Lower leg skin (tissue), 4 donors: Measurements from ENCODE around the gene GBE1. TPM values are rescaled to one million over a fixed set of nuclear protein-coding genes. Genes with fewer than 3 reads are reported as not detected.

ENCODE experiments used
- DNase-seq, 2 donors: peaks; one replicate each; pipeline ENCODE4 v3.0.0-alpha.2; 2019; ENCODE audit warnings: low spot score in 2 of 2
- H3K4me3 ChIP-seq: fragments of 200-600 bp; sonication (generic); 2 replicates; pipeline ENCODE4 v1.5.1; 2017; ENCODE audit warnings: mild to moderate bottlenecking, low read depth; ENCODE audit not compliant: poor library complexity, severe bottlenecking
- CTCF ChIP-seq, 3 donors: fragments of 450-650 bp; IDR thresholded peaks; one replicate each; pipeline ENCODE4 v1.5.1; 2016; ENCODE audit warnings: antibody characterized with exemption in 3 of 3, mild to moderate bottlenecking in 3 of 3, moderate library complexity in 2 of 3
- POLR2A ChIP-seq, 2 donors: fragments of 450-650 bp; IDR thresholded peaks; one replicate each; pipeline ENCODE4 v1.6.1; 2016 to 2017; ENCODE audit warnings: antibody characterized with exemption in 2 of 2, mild to moderate bottlenecking in 1 of 2, moderate library complexity in 1 of 2
- WGBS, 2 donors: methylation state at CpG; one replicate each; pipeline ENCODE4 v1.1.5; 2018; 5-methylcytosine and 5-hydroxymethylcytosine counted together
- intact Hi-C: fragments of 100-400 bp; cut with DNase I; formaldehyde crosslinking; loops from one replicate; pipeline ENCODE4 v1.15.0; 2023; ENCODE audit warnings: low total_unique reads
- total RNA-seq, 4 donors: library from RNA; depleted of rRNA; stranded (reverse); fragments of >200 nt; gene quantifications; one replicate each; pipeline ENCODE4 v1.1.0, GENCODE V29; 2016

Gene GBE1
- total RNA-seq, 4 donors from 2014 or later: 13.5 to 21.7 (median 15.8) TPM

DNA sequence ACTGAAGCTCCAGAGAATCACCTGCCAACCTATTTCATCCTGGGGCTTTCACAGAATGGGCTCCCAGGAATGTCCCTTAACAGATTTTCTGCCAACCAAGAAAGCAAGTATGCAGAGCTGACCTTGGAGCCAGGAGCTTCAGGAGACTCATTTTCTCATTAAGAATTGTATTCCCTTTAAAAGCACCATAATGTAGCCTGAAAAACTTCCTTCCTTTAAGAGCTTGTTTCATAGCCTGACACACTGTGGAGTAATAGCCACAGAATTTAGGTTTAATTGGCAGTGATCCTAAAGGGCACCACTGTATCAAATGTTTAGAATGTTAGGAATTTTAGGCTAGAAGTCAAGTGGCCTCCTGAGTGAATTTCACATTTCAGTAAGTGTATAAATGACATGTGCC, 309.8 kb downstream of the GBE1 start:
- TF ChIP-seq CTCF (IDR thresholded peaks at IDR 0.05) (no peak), POLR2A (IDR thresholded peaks at IDR 0.05) (no peak)
- H3K4me3 ChIP-seq: no peak overlapping the region
- intact Hi-C loops: no loop called here
- DNase-seq: no peak

DNA sequence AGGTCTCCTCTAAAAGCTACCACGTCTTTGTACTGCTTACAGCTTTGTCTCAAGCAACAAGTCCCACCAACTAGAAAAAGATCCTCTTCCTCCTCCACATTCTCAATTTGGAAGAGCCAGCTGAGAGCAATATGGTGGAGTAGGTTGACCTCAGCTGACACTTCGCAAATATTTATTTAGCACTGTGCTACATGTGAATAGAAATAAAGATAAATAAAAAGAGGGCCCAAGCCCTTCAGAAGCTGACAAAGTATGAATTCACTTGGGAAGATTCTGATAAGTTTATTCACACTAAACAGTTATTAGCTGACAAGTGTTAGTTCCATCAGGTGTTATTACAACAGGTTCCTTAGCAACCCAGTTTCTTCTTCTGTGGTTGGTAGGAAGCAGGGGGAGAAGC, 310.3 kb downstream of the GBE1 start:
- DNase-seq: no peak
- WGBS, 2 donors: 89 to 90% methylated on average over 2 of the region's 2 CpGs
- intact Hi-C loops: no loop called here
- no peak overlapping the region for H3K4me3 ChIP-seq
- TF ChIP-seq CTCF (IDR thresholded peaks at IDR 0.05) (no peak), POLR2A (IDR thresholded peaks at IDR 0.05) (no peak)

- TF ChIP-seq CTCF (IDR thresholded peaks at IDR 0.05) (no peak), POLR2A (IDR thresholded peaks at IDR 0.05) (no peak)
- no peak overlapping the region for H3K4me3 ChIP-seq
- no peak for DNase-seq
- WGBS, 2 donors: 63 to 73% methylated on average over 1 of the region's 1 CpG
- intact Hi-C loops: no loop called here
Measured at GRCh38 chr3:81446806-81447205, 314.6 kb downstream of the GBE1 start.

DNA sequence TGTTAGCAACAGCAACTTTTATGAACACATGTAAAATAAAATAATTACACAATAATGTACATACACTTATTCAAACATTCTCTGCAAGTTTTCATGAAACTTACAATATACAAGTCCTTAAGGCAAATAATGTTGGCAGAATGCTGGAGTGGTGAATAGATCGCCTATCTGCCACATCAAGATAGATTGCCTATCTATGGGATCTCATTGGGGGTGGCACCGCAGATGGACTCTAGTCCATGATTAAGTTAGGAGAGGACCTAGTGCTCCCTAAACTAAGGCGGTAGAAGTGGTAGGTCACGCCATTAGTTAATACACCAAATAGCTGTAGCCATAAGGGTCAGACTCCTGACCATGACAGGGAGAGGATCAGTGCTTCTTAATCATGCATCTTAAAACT, 315.7 kb downstream of the GBE1 start:
- TF ChIP-seq CTCF (IDR thresholded peaks at IDR 0.05) (no peak), POLR2A (IDR thresholded peaks at IDR 0.05) (no peak)
- 88 to 99% methylated on average over 4 of the region's 4 CpGs for WGBS, 2 donors
- DNase-seq: no peak
- no peak overlapping the region for H3K4me3 ChIP-seq
- intact Hi-C loops: no loop called here

DNA sequence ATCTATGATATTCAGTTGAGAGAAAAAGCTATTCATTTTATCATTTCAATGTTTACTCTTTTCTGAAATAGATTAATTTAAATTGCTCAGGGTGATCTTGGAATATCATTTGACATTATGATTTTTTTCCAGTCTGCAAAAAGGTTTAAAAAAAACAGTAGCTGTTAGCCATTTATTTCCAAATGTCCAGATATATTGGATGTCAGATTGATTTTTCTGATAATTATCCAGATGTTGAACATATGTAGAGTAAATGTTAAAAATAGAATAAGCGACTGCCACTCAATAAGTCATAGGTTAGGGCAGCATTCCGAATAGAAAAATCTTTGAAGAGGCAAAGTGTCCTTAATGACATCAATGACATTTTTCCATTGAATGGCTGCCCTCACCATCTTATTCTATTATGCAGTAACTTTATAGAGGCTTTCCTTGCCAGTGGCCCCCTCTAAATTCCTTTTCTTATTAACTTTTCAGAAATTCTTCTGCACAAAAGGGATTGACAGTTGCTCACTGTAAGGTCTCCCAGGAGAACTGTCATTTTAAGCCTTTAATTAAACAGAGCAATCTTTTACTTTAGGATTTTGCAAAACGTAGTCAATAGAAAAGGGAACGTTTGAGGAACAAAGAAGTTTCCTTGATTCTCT, 316.5 kb downstream of the GBE1 start:
- no peak overlapping the region for H3K4me3 ChIP-seq
- TF ChIP-seq POLR2A (IDR thresholded peaks at IDR 0.05) (no peak), CTCF (IDR thresholded peaks at IDR 0.05) (no peak)
- WGBS, 2 donors: 83 to 86% methylated on average over 4 of the region's 4 CpGs
- DNase-seq: no peak
- intact Hi-C loops: no loop called here

- DNase-seq: no peak
- 26 to 41% methylated on average over 1 of the region's 1 CpG for WGBS, 2 donors
- TF ChIP-seq CTCF (IDR thresholded peaks at IDR 0.05) (no peak), POLR2A (IDR thresholded peaks at IDR 0.05) (no peak)
- intact Hi-C loops: no loop called here
- H3K4me3 ChIP-seq: no peak overlapping the region
Measured at GRCh38 chr3:81443958-81444357, 317.5 kb downstream of the GBE1 start.
